Lung (tissue), 12 donors: ENCODE data around the gene SLC22A12. TPM values are rescaled to one million over a fixed set of nuclear protein-coding genes. Genes with fewer than 3 reads are reported as not detected.

Experiments
- ATAC-seq: fragments of 200-7000 bp; cut with Tn5 transposase; one replicate; pipeline ENCODE4 v1.9.1; 2020; ENCODE audit warnings: moderate number of reproducible peaks; ENCODE audit not compliant: insufficient read depth, low FRiP score
- DNase-seq, 3 donors: peaks; one replicate each; pipeline ENCODE4 v3.0.0-alpha.2; 2013 to 2017
- H3K27ac ChIP-seq, 2 donors: one replicate each; pipeline ENCODE4 v1.5.1; 2013; ENCODE audit warnings: mild to moderate bottlenecking in 2 of 2, moderate library complexity in 2 of 2, control low read depth in 1 of 2, inconsistent platforms in 1 of 2, low read depth in 1 of 2, low read length in 1 of 2
- H3K27me3 ChIP-seq, 3 donors: one replicate each; pipeline ENCODE4 v1.5.1; 2013; ENCODE audit warnings: low read length in 2 of 3; ENCODE audit not compliant: control insufficient read depth in 3 of 3, insufficient read depth in 3 of 3
- H3K36me3 ChIP-seq, 4 donors: one replicate each; pipeline ENCODE4 v1.5.1; 2013; ENCODE audit warnings: low read length in 4 of 4, mild to moderate bottlenecking in 1 of 4, moderate library complexity in 1 of 4; ENCODE audit not compliant: control insufficient read depth in 4 of 4, insufficient read depth in 4 of 4
- H3K4me1 ChIP-seq, 5 donors: one replicate each; pipeline ENCODE4 v1.5.1; 2013; ENCODE audit warnings: low read length in 5 of 5, mild to moderate bottlenecking in 2 of 5, moderate library complexity in 1 of 5; ENCODE audit not compliant: control insufficient read depth in 5 of 5, insufficient read depth in 5 of 5
- H3K4me3 ChIP-seq: one replicate; pipeline ENCODE4 v1.5.1; 2013; ENCODE audit warnings: mild to moderate bottlenecking, control low read depth, moderate library complexity
- H3K9ac ChIP-seq, 2 donors: one replicate each; pipeline ENCODE4 v1.5.1; 2013; ENCODE audit warnings: low read length in 2 of 2, control low read depth in 1 of 2; ENCODE audit not compliant: insufficient read depth in 1 of 2
- H3K9me3 ChIP-seq, 4 donors: one replicate each; pipeline ENCODE4 v1.5.1; 2013; ENCODE audit warnings: low read length in 3 of 4, mild to moderate bottlenecking in 1 of 4, moderate library complexity in 1 of 4; ENCODE audit not compliant: control insufficient read depth in 4 of 4, insufficient read depth in 3 of 4
- CTCF ChIP-seq: IDR thresholded peaks from 2 replicates; pipeline ENCODE4 v1.5.1; 2012; ENCODE audit warnings: mild to moderate bottlenecking; ENCODE audit errors: control extremely low read depth, extremely low read depth
- WGBS, 2 donors: extraction: QIAGEN DNeasy Blood & Tissue Kit; methylation state at CpG; one replicate each; pipeline ENCODE4 v1.1.7; 2013; 5-methylcytosine and 5-hydroxymethylcytosine counted together
- polyA plus RNA-seq, 2 donors: library from polyadenylated mRNA; stranded (reverse); fragments of 200-250 nt; gene quantifications; one replicate each; pipeline ENCODE4 v1.2.1, GENCODE V29; 2013
- total RNA-seq, 2 donors: library from RNA; depleted of rRNA in 1 of 2; stranded (reverse); fragments of >200 nt in 1 of 2; gene quantifications; one replicate each; pipeline ENCODE4 v1.2.1, GENCODE V29; 2014 to 2021
- donor health status: control.
- donor health status: control.
- donor health status: Bipolar disorder and iron deficiency.
- donor health status: healthy.
- donor health status: DM: yes; HTN: yes; CAD: no.

The SLC22A12 gene
- total and polyA plus RNA-seq, 4 donors: not detected

GRCh38 chr11:64639885-64640284, 48.9 kb downstream of the SLC22A12 start:
- no peak for DNase-seq
- no peak for TF ChIP-seq CTCF
- Histone ChIP-seq H3K9me3 (peaks cover 0 to 4% (median 0%) of the 10 kb centered on the region in 4 donors), H3K27ac (no peak overlapping the region), H3K4me3 (no peak overlapping the region), H3K4me1 (peaks cover 0 to 37% (median 6%) of the 10 kb centered on the region in 5 donors), H3K9ac (no peak overlapping the region), H3K27me3 (peaks cover 0 to 53% (median 10%) of the 10 kb centered on the region in 3 donors), H3K36me3 (no peaks in the 10 kb centered on the region)
- ATAC-seq: no peak
- WGBS, 2 donors: 58 to 65% methylated on average over 4 of the region's 4 CpGs

- Histone ChIP-seq H3K27me3 (peaks cover 0 to 63% (median 10%) of the 10 kb centered on the region in 3 donors), H3K9me3 (peaks cover 0 to 4% (median 0%) of the 10 kb centered on the region in 4 donors), H3K9ac (no peak overlapping the region), H3K4me3 (no peak overlapping the region), H3K36me3 (peaks cover 0 to under 1% (median 0%) of the 10 kb centered on the region in 4 donors), H3K4me1 (peaks cover 0 to 35% (median 6%) of the 10 kb centered on the region in 5 donors), H3K27ac (no peak overlapping the region)
- no peak for TF ChIP-seq CTCF
- DNase-seq (no peak), ATAC-seq (no peak)
- 44 to 50% methylated on average over 11 of the region's 11 CpGs for WGBS, 2 donors
Observed at GRCh38 chr11:64641596-64642417, 50.8 kb downstream of the SLC22A12 start.

- Histone ChIP-seq H3K9me3 (peaks cover 0 to 4% (median 0%) of the 10 kb centered on the region in 4 donors), H3K4me1 (peaks cover 0 to 34% (median 9%) of the 10 kb centered on the region in 5 donors), H3K36me3 (peaks cover 0 to 2% (median 0%) of the 10 kb centered on the region in 4 donors), H3K27me3 (peaks cover 0 to 66% (median 10%) of the 10 kb centered on the region in 3 donors), H3K9ac (no peak overlapping the region), H3K27ac (no peak overlapping the region), H3K4me3 (no peak overlapping the region)
- no peak for DNase-seq
- 2% methylated on average over 19 to 30 of the region's 30 CpGs for WGBS, 2 donors
- no peak for TF ChIP-seq CTCF
- no peak for ATAC-seq
Observed at GRCh38 chr11:64642418-64642735, 51.4 kb downstream of the SLC22A12 start.
